Liver (tissue), 9 donors: Measurements from ENCODE around the gene STAT5A. TPM values are rescaled to one million over a fixed set of nuclear protein-coding genes. Genes with fewer than 3 reads are reported as not detected.
A peak's percentile ranks its signal among the peaks of the same experiment; 100 is the strongest.

Experiments used
- DNase-seq: peaks from one replicate; pipeline ENCODE4 v3.0.0-alpha.2; 2017; ENCODE audit warnings: low spot score
- H3K27ac ChIP-seq, 2 donors: one replicate each; pipeline ENCODE4 v1.7.0; 2013; ENCODE audit warnings: inconsistent platforms in 2 of 2, low read length in 2 of 2, control low read depth in 1 of 2, low read depth in 1 of 2, mild to moderate bottlenecking in 1 of 2
- H3K27me3 ChIP-seq, 4 donors: one replicate each; pipeline versions ENCODE4 v1.6.1 to v1.7.0; 2013; ENCODE audit warnings: low read length in 3 of 4, inconsistent platforms in 1 of 4, mild to moderate bottlenecking in 1 of 4, moderate library complexity in 1 of 4; ENCODE audit not compliant: control insufficient read depth in 4 of 4, insufficient read depth in 4 of 4
- H3K36me3 ChIP-seq, 4 donors: one replicate each; pipeline versions ENCODE4 v1.6.1 to v1.7.0; 2013; ENCODE audit warnings: low read length in 3 of 4, mild to moderate bottlenecking in 3 of 4, low read depth in 1 of 4, moderate library complexity in 1 of 4; ENCODE audit not compliant: control insufficient read depth in 4 of 4, insufficient read depth in 3 of 4
- H3K4me1 ChIP-seq, 4 donors: one replicate each; pipeline versions ENCODE4 v1.6.1 to v1.7.0; 2013; ENCODE audit warnings: low read length in 3 of 4, mild to moderate bottlenecking in 3 of 4, moderate library complexity in 1 of 4; ENCODE audit not compliant: control insufficient read depth in 4 of 4, insufficient read depth in 4 of 4
- H3K4me3 ChIP-seq, 3 donors: one replicate each; pipeline versions ENCODE4 v1.6.1 to v1.7.0; 2013; ENCODE audit warnings: low read length in 3 of 3, control low read depth in 1 of 3, low read depth in 1 of 3, mild to moderate bottlenecking in 1 of 3
- H3K9ac ChIP-seq, 2 donors: one replicate each; pipeline ENCODE4 v1.7.0; 2013; ENCODE audit warnings: low read length in 2 of 2, mild to moderate bottlenecking in 2 of 2, moderate library complexity in 2 of 2, control low read depth in 1 of 2, low read depth in 1 of 2
- H3K9me3 ChIP-seq, 4 donors: one replicate each; pipeline versions ENCODE4 v1.6.1 to v1.7.0; 2013; ENCODE audit warnings: low read length in 3 of 4; ENCODE audit not compliant: control insufficient read depth in 4 of 4
- EGR1 ChIP-seq, 2 donors: IDR thresholded peaks; 2 replicates each; pipeline ENCODE4 v1.6.1; 2016 to 2018; ENCODE audit warnings: antibody characterized with exemption in 2 of 2, low read depth in 2 of 2
- FOXA1 ChIP-seq: IDR thresholded peaks from 2 replicates; pipeline ENCODE4 v1.6.1; 2016; ENCODE audit warnings: antibody characterized with exemption
- FOXA2 ChIP-seq: IDR thresholded peaks from 2 replicates; pipeline ENCODE4 v1.6.1; 2016; ENCODE audit warnings: antibody characterized with exemption
- GABPA ChIP-seq, 2 donors: IDR thresholded peaks in 1 of 2; conservative IDR thresholded peaks in 1 of 2; 2 replicates each; pipeline ENCODE4 v1.6.1; 2016; ENCODE audit warnings: antibody characterized with exemption in 2 of 2, mild to moderate bottlenecking in 1 of 2, moderate library complexity in 1 of 2
- HNF4A ChIP-seq, 2 donors: conservative IDR thresholded peaks; 2 replicates each; pipeline ENCODE4 v1.6.1; 2016; ENCODE audit warnings: antibody characterized with exemption in 2 of 2, mild to moderate bottlenecking in 2 of 2
- HNF4G ChIP-seq: IDR thresholded peaks from 2 replicates; pipeline ENCODE4 v1.6.1; 2016; ENCODE audit warnings: antibody characterized with exemption
- JUND ChIP-seq, 2 donors: IDR thresholded peaks; 2 replicates each; pipeline ENCODE4 v1.6.1; 2016; ENCODE audit warnings: antibody characterized with exemption in 2 of 2
- NR2F2 ChIP-seq: IDR thresholded peaks from 2 replicates; pipeline ENCODE4 v1.6.1; 2016; ENCODE audit warnings: antibody characterized with exemption
- RAD21 ChIP-seq, 2 donors: IDR thresholded peaks; 2 replicates each; pipeline ENCODE4 v1.6.1; 2016; ENCODE audit warnings: antibody characterized with exemption in 2 of 2, mild to moderate bottlenecking in 2 of 2
- RXRA ChIP-seq, 2 donors: IDR thresholded peaks; 2 replicates each; pipeline ENCODE4 v1.6.1; 2017 to 2018; ENCODE audit warnings: antibody characterized with exemption in 2 of 2, mild to moderate bottlenecking in 1 of 2
- SP1 ChIP-seq: IDR thresholded peaks from 2 replicates; pipeline ENCODE4 v1.6.1; 2018; ENCODE audit warnings: antibody characterized with exemption, mild to moderate bottlenecking
- TAF1 ChIP-seq: conservative IDR thresholded peaks from 2 replicates; pipeline ENCODE4 v1.6.1; 2016; ENCODE audit warnings: antibody characterized with exemption, mild to moderate bottlenecking
- YY1 ChIP-seq: IDR thresholded peaks from 2 replicates; pipeline ENCODE4 v1.6.1; 2016; ENCODE audit warnings: antibody characterized with exemption, mild to moderate bottlenecking
- WGBS: extraction: QIAGEN DNeasy Blood & Tissue Kit; methylation state at CpG from one replicate; pipeline ENCODE4 v1.1.7; 2013; 5-methylcytosine and 5-hydroxymethylcytosine counted together
- polyA plus RNA-seq, 2 donors: library from polyadenylated mRNA; stranded (reverse) in 1 of 2; unstranded in 1 of 2; fragments of 200-250 nt in 1 of 2; fragments of >200 nt in 1 of 2; fragmentation: Nextera tagmentation in 1 of 2; extraction: Ambion mirVana in 1 of 2; gene quantifications; one replicate each; pipeline versions ENCODE4 v1.2.1 to v1.2.3, GENCODE V29; 2013 to 2015
- total RNA-seq, 2 donors: library from RNA; depleted of rRNA; stranded (reverse); fragments of >200 nt; gene quantifications; one replicate each; pipeline ENCODE4 v1.2.3, GENCODE V29; 2014
- TF ChIP-seq, protein P1 (sequence below): IDR thresholded peaks from 2 replicates; pipeline ENCODE4 v1.6.1; 2016; ENCODE audit warnings: antibody characterized with exemption, mild to moderate bottlenecking
- TF ChIP-seq, protein P2 (sequence below): IDR thresholded peaks from 2 replicates; pipeline ENCODE4 v1.6.1; 2016; ENCODE audit warnings: antibody characterized with exemption
- donor health status: healthy.
- donor health status: healthy.
- donor health status: healthy.
- donor health status: healthy.
- donor health status: healthy.

Gene STAT5A
- total and polyA plus RNA-seq, 4 donors, result 1.7 to 37.7 (median 8.9) TPM

DNA sequence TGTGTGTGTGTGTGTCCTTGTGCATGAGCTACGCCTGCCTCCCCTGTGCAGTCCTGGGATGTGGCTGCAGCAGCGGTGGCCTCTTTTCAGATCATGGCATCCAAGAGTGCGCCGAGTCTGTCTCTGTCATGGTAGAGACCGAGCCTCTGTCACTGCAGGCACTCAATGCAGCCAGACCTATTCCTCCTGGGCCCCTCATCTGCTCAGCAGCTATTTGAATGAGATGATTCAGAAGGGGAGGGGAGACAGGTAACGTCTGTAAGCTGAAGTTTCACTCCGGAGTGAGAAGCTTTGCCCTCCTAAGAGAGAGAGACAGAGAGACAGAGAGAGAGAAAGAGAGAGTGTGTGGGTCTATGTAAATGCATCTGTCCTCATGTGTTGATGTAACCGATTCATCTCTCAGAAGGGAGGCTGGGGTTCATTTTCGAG is 22.5 kb downstream of the STAT5A start (continued):
- TF ChIP-seq, protein P1, sequence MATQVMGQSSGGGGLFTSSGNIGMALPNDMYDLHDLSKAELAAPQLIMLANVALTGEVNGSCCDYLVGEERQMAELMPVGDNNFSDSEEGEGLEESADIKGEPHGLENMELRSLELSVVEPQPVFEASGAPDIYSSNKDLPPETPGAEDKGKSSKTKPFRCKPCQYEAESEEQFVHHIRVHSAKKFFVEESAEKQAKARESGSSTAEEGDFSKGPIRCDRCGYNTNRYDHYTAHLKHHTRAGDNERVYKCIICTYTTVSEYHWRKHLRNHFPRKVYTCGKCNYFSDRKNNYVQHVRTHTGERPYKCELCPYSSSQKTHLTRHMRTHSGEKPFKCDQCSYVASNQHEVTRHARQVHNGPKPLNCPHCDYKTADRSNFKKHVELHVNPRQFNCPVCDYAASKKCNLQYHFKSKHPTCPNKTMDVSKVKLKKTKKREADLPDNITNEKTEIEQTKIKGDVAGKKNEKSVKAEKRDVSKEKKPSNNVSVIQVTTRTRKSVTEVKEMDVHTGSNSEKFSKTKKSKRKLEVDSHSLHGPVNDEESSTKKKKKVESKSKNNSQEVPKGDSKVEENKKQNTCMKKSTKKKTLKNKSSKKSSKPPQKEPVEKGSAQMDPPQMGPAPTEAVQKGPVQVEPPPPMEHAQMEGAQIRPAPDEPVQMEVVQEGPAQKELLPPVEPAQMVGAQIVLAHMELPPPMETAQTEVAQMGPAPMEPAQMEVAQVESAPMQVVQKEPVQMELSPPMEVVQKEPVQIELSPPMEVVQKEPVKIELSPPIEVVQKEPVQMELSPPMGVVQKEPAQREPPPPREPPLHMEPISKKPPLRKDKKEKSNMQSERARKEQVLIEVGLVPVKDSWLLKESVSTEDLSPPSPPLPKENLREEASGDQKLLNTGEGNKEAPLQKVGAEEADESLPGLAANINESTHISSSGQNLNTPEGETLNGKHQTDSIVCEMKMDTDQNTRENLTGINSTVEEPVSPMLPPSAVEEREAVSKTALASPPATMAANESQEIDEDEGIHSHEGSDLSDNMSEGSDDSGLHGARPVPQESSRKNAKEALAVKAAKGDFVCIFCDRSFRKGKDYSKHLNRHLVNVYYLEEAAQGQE, result no peak
- TF ChIP-seq TAF1 (no peak), FOXA1 (no peak), FOXA2 (no peak), SP1 (no peak), RAD21 (IDR thresholded peaks at IDR 0.05) (no peak), RXRA (IDR thresholded peaks at IDR 0.05) (no peak), HNF4G (no peak), YY1 (no peak)
- TF ChIP-seq, protein P2, sequence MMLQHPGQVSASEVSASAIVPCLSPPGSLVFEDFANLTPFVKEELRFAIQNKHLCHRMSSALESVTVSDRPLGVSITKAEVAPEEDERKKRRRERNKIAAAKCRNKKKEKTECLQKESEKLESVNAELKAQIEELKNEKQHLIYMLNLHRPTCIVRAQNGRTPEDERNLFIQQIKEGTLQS, result no peak

DNA sequence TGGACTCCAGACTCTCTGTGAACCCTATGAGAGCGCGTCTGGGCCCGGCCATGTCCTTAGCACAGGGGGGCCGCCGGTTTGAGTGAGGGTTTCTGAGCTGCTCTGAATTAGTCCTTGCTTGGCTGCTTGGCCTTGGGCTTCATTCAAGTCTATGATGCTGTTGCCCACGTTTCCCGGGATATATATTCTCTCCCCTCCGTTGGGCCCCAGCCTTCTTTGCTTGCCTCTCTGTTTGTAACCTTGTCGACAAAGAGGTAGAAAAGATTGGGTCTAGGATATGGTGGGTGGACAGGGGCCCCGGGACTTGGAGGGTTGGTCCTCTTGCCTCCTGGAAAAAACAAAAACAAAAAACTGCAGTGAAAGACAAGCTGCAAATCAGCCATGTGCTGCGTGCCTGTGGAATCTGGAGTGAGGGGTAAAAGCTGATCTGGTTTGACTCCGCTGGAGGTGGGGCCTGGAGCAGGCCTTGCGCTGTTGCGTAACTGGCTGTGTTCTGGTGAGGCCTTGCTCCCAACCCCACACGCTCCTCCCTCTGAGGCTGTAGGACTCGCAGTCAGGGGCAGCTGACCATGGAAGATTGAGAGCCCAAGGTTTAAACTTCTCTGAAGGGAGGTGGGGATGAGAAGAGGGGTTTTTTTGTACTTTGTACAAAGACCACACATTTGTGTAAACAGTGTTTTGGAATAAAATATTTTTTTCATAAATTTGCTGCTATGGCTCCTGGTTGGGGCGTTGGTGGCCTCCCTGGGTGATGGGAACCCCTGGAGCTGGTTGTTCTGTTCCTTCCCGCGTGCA is 23.1 kb downstream of the STAT5A start:
- no peaks in the 10 kb centered on the region for H3K27me3 ChIP-seq
- peak; percentile 82 for DNase-seq
- H3K27ac ChIP-seq, result peak overlapping the region; percentile 77 to 84
- peak in 1 of 2 donors; percentile 64 for TF ChIP-seq RAD21 (IDR thresholded peaks at IDR 0.05)
- peak; percentile 75 to 81 for TF ChIP-seq RXRA (IDR thresholded peaks at IDR 0.05)
- peak in 1 of 2 donors; percentile 32 for TF ChIP-seq EGR1 (IDR thresholded peaks at IDR 0.05; ENCODE audit: low read depth in 2 of 2)
- TF ChIP-seq GABPA (IDR thresholded peaks at IDR 0.05 in 1 of 2, conservative IDR thresholded peaks at IDR 0.05 in 1 of 2), result no peak
- peak; percentile 43 for TF ChIP-seq FOXA1
- TF ChIP-seq HNF4A (conservative IDR thresholded peaks at IDR 0.05), result peak; percentile 60 to 68
- TF ChIP-seq NR2F2, result peak; percentile 59
- TF ChIP-seq, protein P1, result peak; percentile 64
- peak; percentile 45 for TF ChIP-seq YY1
- TF ChIP-seq, protein P2, result no peak
- TF ChIP-seq JUND (IDR thresholded peaks at IDR 0.05), result peak in 1 of 2 donors; percentile 45
- TF ChIP-seq FOXA2, result no peak
- TF ChIP-seq SP1, result peak; percentile 39
- H3K9ac ChIP-seq, result peak overlapping the region; percentile 21 to 33
- WGBS, result 45% methylated on average over 19 of the region's 19 CpGs
- H3K36me3 ChIP-seq, result peaks cover 9 to 34% (median 27%) of the 10 kb centered on the region in 4 donors
- H3K4me1 ChIP-seq, result peaks cover 3 to 31% (median 24%) of the 10 kb centered on the region in 4 donors
- H3K9me3 ChIP-seq, result no peaks in the 10 kb centered on the region
- H3K4me3 ChIP-seq, result no peak overlapping the region
